Measurements from ENCODE around the gene TPGS1. TPM values are rescaled to one million over a fixed set of nuclear protein-coding genes. Genes with fewer than 3 reads are reported as not detected.

TPGS1 gene, protein sequence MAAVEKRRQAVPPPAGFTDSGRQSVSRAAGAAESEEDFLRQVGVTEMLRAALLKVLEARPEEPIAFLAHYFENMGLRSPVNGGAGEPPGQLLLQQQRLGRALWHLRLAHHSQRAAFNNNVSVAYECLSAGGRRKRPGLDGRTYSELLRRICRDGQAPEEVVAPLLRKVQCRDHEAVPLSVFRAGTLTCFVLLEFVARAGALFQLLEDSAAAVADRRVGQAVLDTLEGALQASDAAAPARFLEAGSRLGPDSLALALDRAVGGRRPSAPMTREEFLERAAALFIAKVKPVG
- 30.1 TPM for total RNA-seq (ENCODE audit: insufficient read depth, low replicate concordance)

DNA sequence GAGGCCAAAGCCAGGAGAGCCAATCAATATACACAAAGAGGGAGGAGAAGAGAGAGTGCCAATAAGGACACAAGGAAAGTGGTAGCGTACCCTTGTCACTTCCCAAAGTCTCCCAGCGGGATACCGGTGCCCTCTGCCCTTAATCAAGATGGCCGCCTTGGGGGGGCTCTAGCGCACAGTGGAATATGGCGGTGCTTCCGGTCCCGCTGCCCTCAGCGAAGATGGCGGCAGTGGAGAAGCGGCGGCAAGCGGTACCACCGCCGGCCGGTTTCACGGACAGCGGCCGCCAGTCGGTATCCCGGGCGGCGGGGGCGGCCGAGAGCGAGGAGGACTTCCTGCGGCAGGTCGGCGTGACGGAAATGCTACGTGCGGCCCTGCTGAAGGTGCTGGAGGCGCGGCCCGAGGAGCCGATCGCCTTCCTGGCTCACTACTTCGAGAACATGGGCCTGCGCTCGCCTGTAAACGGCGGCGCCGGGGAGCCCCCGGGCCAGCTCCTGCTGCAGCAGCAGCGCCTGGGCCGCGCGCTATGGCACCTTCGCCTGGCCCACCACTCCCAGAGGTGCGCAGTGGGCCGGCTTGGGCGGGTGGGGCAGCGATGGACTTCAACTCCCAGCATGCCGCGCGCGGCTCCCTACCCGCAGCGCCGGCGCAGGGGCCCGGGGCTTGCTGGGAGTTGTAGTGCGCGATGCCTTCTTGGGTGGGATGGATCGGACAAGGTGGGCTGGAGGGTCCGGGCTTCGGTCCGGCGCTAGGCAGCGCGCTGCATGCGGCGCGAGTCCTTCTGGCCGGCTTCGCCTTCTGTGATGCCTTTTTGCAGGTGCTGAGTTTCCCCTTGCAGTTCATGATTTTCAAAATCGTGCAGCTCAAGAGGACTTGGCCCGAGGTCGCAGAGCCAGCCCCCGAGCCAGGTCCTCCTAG lies at the start of gene TPGS1:
Gene TPGS1 (plus strand): TSS at position 212 of the 918 bp plus-strand sequence. CDS start 10 bp downstream, at position 222.
- DNase-seq (ENCODE audit: low spot score), result peak; percentile 85

DNA sequence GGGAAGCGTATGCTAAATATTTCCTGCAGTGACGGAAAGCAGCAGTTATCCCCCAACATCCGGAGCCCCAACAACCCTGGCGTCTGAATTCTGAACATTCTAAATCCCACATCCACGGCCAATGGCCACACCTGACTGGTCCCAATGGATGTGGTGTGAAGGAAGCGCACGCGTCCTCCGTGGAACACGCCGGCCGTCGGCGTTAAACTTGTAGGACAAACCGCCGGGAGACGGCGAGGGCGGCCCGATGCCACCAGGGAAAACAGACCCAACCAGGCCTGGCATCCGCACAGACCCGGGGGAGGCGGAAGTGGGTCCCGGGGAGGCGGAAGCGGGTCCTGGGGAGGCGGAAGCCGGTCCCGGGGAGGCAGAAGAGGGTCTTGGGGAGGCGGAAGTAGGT lies 49.7 kb upstream of the TPGS1 start:
- DNase-seq (ENCODE audit: low spot score), result no peak

DNA sequence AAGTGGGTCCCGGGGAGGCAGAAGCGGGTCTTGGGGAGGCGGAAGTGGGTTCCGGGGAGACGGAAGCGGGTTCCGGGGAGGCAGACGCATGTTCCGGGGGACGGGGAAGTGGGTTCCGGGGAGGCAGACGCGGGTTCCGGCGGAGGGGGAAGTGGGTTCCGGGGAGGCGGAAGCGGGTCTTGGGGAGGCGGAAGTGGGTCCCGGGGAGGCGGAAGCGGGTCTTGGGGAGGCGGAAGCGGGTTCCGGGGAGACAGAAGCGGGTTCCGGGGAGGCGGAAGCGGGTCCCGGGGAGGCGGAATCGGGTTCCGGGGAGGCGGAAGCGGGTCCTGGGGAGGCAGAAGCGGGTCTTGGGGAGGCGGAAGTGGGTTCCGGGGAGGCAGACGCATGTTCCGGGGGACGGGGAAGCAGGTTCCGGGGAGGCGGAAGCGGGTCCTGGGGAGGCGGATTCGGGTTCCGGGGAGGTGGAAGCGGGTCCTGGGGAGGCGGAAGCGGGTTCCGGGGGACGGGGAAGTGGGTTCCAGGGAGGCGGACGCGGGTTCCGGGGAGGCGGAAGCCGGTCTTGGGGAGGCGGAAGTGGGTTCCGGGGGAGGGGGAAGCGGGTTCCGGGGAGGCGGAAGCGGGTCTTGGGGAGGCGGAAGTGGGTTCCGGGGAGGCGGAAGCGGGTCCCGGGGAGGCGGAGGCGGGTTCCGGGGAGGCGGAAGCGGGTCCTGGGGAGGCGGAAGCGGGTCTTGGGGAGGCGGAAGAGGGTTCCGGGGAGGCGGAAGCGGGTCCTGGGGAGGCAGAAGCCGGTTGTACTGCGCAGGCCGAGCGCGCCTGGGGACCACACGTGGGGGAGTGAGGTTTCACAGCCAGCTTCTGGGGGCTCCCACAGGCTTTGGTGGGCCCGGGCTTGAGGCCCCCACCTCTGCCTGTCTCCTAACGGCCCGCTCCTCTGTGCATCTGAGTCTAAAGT lies 48.9 kb upstream of the TPGS1 start:
- no peak for DNase-seq (ENCODE audit: low spot score)

DNA sequence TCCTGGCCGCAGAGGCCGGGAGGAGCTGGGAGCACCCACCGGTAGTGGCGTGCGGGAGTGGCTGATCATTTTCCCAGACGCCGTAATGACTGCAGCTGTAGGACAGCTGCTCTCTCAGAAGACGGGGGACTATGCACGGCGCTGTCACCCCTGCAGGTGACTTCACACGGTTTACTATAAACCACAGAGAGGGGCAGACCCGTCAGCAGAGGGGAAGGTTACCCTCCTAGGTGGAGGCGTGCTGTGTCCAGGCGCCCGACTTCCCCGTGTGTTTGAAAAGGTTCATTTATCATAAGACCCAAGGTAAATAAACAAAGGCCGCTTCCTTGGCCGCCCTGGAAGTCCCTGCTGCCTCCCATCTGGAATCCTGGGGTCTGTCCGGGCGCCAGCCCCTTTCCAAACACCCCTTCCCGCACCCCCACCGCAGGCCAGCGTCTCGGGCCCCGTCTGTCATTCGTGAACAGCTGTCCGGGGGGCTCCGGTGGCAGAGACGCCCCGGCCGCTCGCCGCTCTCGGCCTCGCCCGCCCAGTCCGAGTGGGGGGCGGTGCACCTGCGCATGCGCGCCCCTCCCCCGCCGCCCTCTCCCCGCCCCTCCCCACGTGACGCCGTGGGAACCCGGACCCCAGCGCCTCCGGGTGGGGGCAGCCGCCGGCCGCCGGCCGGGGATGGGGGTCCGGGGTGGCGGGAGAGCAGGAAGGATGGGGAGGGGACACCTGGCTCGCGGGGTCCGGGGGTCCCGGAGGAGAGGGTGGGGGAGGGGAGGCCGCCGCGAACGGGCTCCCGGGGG lies 47.4 kb upstream of the TPGS1 start:
- DNase-seq (ENCODE audit: low spot score), result peak; percentile 66

DNA sequence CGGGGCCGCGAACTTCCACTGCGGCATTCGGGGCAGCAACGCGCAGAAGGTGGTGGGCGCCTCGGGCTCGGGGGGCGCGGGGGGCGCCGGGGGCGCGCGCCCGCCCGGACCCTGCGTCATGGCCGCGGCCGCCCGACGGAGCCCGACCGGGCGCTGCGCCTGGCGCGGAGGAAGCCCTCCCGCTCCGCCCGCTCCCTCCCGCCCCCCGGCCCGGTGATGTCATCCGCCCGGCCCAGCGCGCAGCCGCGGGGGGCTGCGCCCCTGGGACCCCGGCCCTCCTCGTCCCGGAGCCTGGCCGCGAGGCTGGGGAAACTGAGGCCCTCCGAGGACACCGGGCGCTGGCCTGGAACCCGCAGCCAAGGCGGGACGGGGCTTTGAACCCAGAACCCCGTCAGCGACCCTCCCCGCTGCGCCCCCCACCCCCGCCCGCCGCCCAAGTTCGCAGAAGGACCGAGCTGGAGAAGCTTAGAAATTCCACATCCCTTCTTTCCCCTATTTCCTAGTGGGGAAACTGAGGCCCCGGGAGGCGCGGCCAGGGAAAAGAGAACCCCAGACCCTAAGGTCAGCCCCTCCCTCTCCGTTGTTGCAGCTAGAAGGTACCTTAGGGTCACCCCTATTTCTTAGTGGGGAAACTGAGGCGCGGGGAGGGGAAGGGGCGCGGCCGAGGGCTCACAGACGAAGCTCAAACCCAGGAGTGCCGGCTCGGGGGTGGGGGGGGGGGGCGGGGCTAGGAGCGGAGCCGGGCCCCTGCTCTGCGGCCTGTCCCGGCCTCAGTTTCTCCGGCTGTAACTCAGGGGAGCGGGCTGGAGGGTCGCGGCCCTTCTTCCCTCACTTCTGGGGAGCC lies 46.2 kb upstream of the TPGS1 start, which contains the start of gene SHC2:
Gene SHC2 (minus strand): TSS at position 157 of the 844 bp plus-strand sequence. CDS start 37 bp downstream, at position 120.
- no peak for DNase-seq (ENCODE audit: low spot score)

DNA sequence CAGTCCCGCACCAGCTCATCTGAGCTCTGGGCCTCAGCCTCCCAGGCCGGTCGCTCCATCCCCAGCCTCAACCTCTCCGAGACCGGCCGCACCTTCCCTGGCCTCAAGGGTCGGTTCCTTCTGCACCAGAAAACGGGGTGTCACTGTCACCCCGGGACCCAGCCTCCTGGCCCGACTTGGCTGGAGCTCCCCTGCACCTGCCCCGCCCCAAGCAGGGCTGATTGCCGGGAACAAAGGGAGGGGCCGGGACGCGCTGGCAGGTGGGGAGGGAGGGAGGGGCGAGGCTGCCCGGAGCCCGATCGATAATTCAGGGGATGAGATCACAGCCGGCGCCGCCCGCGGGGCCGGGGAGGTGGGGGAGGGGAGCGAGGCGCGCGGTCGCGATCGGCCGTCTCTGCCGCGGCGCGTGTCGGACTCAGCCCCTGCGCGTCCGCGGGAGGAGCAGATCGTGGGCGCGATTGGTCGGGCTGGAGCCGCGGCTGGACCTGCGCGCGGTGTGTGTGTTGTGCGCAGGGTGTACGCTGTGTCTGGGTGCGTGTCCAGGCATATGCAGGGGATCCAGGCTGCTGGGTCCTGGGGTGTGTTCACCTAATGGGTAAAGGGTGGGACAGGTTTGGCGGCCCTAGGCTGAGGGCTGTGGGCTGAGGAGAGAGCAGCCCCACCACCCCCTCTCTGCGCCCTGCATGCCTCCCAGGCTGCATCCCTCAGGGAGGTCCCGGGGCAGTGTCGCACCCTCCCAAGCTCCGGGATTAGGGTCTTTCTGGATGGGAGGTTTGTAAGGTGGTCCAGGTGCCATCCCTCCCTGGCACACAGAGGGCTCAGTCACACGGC lies 45.4 kb upstream of the TPGS1 start:
- DNase-seq (ENCODE audit: low spot score), result no peak

DNA sequence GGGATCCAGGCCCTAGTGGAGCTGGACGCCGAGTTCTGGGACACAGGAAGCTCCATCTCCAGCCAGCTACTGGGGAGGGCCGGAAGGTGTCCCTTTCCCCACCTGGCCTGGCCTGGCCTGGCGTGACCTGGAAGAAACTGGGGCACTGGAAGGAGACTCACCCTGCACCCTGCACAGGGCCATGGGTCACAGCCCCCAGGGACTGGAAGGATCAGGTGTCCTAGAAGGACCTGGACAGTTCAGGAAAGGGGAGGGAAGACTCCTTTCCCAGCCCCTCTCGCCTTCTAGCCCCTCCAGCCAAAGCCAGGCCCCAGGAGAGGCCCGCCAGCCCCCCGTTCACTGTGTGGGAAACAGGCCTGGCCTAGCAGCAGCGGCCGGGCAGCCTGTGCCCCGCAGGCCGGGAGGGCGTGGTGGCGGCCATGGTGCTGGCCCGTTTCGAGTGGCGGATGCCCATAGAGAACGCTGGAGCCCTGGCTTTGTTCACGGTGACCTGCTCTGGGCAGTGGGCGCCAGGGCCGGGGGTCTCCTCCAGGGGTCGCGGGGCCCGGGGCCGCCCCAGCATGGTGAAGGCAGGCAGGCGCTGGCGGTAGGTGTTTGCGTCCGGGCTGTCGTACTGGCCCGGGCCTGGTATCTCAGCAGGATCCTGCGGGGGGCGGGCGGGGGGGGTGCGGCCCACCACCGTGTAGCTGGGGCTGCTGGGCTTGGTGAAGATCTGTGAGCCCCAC lies 43.7 kb upstream of the TPGS1 start:
- no peak for DNase-seq (ENCODE audit: low spot score)

DNA sequence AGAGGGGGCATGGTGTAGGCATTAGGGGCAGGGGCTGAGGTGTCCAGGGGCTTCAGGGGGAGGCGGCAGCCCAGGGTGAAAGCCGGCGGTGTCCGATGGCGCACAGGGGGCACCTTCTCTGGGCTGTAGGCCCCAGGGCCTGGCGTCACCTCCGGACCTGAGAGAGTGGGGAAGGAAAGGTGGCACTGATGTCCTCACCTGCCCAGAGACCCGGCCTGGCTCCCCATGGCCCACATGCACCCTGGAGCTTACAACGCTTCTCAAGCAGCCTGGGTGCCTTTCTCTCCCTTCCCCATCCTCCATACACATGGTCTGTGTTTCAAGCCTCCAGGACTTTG lies 43.1 kb upstream of the TPGS1 start:
- DNase-seq (ENCODE audit: low spot score), result no peak

DNA sequence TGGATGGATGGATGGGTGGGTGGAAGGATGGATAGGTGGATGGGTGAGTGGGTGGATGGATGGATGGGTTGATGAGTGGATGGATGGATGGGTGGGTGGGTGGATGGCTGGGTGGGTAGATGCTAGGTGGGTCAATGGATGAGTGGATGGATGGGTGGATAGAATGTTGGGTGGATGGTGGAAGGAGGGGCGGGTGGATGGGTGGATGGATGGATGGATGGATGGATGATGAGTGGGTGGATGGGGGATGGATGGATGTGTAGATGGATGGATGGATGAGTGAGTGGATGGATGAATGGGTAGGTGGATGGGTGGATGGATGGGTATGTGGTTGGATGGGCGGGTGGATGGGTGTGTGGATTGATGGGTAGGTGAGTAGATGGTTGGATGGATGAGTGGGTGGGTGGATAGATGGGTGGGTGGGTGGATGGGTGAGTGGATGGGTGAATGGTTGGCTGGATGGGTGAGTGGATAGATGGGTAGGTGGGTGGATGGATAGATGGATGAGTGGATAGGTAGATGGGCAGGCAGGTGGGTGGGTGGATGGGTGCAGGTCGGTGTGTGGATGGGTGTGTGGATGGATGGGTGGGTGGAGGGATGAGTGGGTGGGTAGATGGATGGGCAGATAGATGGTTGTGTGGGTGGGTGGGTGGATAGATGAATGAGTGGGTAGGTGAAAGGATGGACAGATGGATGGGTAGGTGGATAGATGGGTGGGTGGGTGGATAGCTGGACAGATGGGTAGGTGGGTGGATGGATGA lies 42.1 kb upstream of the TPGS1 start:
- no peak for DNase-seq (ENCODE audit: low spot score)

DNA sequence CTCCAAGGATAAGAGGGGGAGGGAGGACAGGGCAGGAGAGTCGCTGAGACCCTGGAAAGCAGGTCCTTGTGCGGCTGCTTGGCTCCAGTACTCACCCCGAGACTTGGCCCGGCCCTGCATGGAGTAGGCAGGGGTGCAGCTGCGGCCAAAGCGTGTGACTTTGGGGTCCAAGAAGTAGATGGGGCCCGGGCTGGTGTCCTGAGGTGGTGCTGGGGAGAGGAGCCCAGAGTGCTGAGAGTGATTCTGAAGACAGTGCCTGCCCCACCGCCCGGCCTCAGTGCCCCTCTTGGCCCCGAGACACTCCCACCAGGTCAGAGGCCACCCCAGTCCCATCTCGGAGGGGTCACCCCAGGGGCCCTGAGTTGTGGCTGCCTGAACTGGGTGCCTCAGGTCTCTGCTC lies 39.7 kb upstream of the TPGS1 start:
- no peak for DNase-seq (ENCODE audit: low spot score)

DNA sequence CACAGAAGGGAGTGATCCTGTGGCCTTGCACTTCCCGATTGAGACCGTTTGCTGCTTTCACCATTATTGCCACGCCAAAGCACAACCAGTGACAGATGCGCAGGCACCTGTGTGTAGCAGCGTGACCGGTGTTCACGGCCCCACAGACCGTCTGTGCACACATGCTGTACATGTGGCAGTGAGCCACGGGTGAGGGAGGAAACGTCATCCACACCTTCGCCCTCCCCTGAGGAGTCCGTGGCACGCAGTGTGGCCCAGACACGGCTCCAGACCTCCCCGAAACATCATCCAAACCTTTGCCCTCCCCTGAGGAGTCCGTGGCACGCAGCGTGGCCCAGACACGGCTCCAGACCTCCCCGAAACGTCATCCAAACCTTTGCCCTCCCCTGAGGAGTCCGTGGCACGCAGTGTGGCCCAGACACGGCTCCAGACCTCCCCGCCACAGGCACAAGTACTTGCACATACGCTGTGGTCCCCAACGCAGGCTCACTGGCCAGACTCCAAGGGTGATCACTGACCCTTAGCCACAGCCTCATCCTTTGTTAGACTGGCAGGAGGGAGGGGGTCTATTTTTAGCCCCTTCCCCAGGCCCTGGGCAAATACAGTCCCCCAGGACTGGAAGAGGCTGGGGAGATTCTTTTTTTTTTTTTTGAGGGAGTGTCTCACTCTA lies 38.6 kb upstream of the TPGS1 start:
- DNase-seq (ENCODE audit: low spot score), result no peak

DNA sequence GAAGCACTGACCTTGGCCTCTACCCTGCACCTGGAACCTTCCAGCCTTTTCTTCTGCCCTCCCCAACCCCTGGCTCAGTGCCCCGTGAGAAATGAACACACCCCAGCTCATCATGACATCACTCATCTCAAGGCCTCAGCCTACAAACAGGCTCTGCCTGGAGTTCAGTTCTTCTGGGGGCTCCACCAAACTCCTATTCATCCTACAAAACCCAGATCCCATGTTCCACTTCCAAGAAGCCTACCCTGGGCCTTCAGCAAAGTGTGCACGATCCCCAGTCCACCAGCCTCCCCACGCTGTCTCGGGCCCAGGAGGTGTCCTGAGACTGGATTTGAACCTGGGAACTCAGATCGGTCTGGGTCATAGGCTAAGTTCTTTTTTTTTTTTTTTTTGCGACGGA lies 37.5 kb upstream of the TPGS1 start:
- no peak for DNase-seq (ENCODE audit: low spot score)

DNA sequence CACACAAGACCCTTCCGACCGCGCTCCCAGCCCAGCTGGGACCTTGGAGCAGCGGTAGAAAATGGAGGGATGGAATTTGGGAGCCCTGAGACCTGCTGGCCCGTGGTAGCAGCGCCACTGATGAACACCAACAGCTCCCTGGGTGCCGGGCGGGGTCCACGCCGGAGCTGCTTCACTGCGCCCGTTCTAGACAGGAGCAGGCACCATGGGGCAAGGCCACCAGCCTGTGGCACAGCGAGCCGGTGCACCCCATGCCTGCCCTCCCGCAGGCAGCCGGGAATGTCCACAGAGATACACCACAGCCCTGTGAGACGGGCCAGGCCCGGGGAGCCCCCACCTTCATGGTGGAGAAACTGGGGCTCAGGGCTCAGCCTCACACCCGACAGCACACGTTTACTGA lies 36.6 kb upstream of the TPGS1 start:
- DNase-seq (ENCODE audit: low spot score), result no peak

DNA sequence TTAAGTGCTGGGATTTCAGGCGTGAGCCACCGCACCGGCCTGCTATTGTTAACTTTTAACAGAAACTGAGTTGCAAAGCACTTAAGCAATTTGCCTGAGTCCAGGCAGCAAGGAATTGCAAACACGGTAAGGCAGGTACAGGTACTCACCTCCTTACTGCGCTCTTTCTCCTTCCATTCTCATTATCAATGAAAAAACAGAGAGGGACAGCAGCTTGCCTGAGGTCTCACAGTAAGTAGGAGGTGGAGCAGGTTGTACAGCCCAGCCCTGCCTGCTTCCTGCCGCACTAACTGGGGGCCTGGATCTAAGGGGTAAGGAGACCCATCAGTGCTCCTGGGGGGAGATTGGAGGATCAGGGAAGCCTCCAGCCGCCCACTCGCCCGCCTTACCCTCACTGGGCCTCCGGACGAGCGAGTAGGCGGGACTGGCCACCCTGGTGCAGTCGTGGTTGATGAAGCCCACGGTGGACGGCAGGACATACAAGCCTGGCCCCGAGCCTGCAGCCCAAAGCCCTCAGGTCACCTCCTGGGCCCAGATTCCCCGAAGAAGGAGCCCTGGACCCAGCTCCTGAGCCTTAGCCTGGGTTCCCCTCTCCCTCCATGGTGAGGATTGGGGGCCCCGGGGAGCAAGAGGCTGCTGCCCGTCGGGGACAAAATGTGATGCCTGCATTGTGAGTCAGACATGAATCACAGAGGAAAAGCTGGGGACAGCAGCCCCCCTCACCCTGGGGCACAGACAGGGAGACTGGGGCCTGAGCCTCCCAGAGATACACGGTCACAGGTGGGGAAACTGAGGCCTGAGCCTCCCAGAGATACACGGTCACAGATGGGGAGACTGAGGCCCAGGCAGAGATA lies 35.1 kb upstream of the TPGS1 start:
- no peak for DNase-seq (ENCODE audit: low spot score)

DNA sequence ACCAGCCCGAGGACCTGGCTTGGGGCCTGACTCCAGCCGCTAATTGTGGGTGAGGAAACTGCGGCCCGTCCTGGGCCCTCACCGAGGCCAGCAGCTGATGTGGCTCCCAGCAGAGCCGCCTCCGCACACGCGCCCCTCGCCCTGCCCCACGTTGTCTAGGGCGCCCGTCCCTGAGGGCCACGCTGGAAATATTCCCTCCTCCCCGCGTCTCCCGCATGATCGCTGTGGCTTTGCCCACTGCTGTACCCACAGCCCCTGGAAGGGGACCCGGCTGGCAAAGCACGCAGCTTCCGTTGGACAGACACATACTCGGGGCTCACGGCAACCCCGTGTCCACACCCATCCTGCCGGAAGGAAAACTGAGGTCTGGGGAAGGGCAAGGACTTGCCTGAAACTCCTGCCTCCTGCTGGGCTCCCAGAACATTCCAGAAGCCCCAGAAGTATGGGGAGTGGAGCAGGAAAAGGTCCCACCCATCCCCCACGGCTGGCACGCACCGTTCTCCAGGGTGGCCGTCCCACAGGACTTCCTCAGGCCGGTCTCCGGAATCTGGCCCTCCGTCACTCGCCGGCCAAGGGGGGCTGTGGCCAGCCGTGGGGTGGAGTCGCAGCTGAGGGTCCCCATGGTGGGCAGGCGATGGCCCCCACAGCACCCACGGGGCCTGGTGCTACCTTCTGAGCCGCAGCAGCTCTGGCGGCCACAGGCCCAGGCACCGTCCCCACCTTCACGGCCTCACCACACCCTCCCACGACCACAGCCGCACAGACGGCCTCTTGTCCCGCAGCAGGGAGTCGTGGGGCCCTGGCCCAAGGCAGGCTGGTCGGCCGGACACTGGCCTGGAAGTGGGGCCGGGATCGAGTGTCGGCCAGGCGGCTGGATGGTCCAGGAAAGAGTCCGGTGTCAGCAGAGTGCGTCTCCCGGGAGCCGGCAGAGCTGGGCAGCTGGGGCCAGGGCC lies 32.9 kb upstream of the TPGS1 start:
- DNase-seq (ENCODE audit: low spot score), result no peak
